Measurements from ENCODE around the gene CTNNB1.
"Not testable (repeated sequence)": the region's sequence is repeated elsewhere in the genome, so short reads cannot be mapped to it uniquely, and the experiment has no call there.

The CTNNB1 gene

GRCh38 chr3:41259449-41260062, 60.3 kb downstream of the CTNNB1 start:
- DNase-seq: no peak

GRCh38 chr3:41260063-41260450, 60.8 kb downstream of the CTNNB1 start:
- DNase-seq: no peak

- DNase-seq: no peak
Observed at GRCh38 chr3:41265011-41265545, 65.8 kb downstream of the CTNNB1 start.

GRCh38 chr3:41265823-41266273, 66.5 kb downstream of the CTNNB1 start:
- no peak for DNase-seq

- no peak for DNase-seq
Observed at GRCh38 chr3:41267975-41268640, 68.8 kb downstream of the CTNNB1 start.

GRCh38 chr3:41272667-41273066, 73.4 kb downstream of the CTNNB1 start:
- DNase-seq: no peak

GRCh38 chr3:41274944-41275668, 75.8 kb downstream of the CTNNB1 start:
- DNase-seq: no peak

- DNase-seq: no peak
Observed at GRCh38 chr3:41276191-41276590, 76.9 kb downstream of the CTNNB1 start.

GRCh38 chr3:41277790-41278465, 78.6 kb downstream of the CTNNB1 start:
- no peak for DNase-seq

GRCh38 chr3:41284934-41285333, 85.6 kb downstream of the CTNNB1 start:
- DNase-seq: not testable (repeated sequence)

- DNase-seq: no peak
Observed at GRCh38 chr3:41286305-41286704, 87.0 kb downstream of the CTNNB1 start.

GRCh38 chr3:41288785-41289184, 89.5 kb downstream of the CTNNB1 start:
- DNase-seq: no peak
